SK-N-SH treated with all-trans-retinoic acid at 6 μM for 48 hours (cell line): ENCODE data around the gene TMEM14A.

Experiments
- ATAC-seq: fragments of 200-7000 bp; cut with Tn5 transposase; 3 replicates; pipeline ENCODE4 v1.9.1; 2020; ENCODE audit warnings: mild to moderate bottlenecking, moderate library complexity
- ARNTL ChIP-seq: fragments of 450-650 bp; formaldehyde crosslinking; IDR thresholded peaks from 2 replicates; pipeline ENCODE4 v1.5.0; 2020; ENCODE audit warnings: low read depth, mild to moderate bottlenecking, moderate library complexity, borderline replicate concordance
- BACH2 ChIP-seq: fragments of 250-450 bp; sonication (Bioruptor Pico); IDR thresholded peaks from 2 replicates; pipeline ENCODE4 v1.9.0; 2021; ENCODE audit warnings: mild to moderate bottlenecking, borderline replicate concordance
- CREB5 ChIP-seq: fragments of 250-450 bp; sonication (Bioruptor Pico); IDR thresholded peaks from 2 replicates; pipeline ENCODE4 v1.5.1; 2020; ENCODE audit warnings: low read depth, mild to moderate bottlenecking, moderate library complexity
- CSDC2 ChIP-seq: fragments of 250-450 bp; sonication (Bioruptor Pico); IDR thresholded peaks from 2 replicates; pipeline ENCODE4 v1.5.0; 2020; ENCODE audit warnings: mild to moderate bottlenecking, moderate library complexity
- CSRNP3 ChIP-seq: fragments of 250-450 bp; sonication (Bioruptor Pico); IDR thresholded peaks from 2 replicates; pipeline ENCODE4 v1.5.1; 2021; ENCODE audit warnings: mild to moderate bottlenecking, moderate library complexity
- ESRRG ChIP-seq: fragments of 250-450 bp; sonication (Bioruptor Pico); IDR thresholded peaks from 2 replicates; pipeline ENCODE4 v1.6.1; 2021; ENCODE audit warnings: mild to moderate bottlenecking
- GLIS3 ChIP-seq: fragments of 250-450 bp; sonication (Bioruptor Pico); IDR thresholded peaks from 2 replicates; pipeline ENCODE4 v1.5.0; 2020; ENCODE audit warnings: mild to moderate bottlenecking, moderate library complexity
- ISL1 ChIP-seq: fragments of 250-450 bp; sonication (Bioruptor Pico); IDR thresholded peaks from 2 replicates; pipeline ENCODE4 v2.1.2; 2022; ENCODE audit warnings: mild to moderate bottlenecking, moderate library complexity
- OSR1 ChIP-seq: fragments of 250-450 bp; sonication (Bioruptor Pico); IDR thresholded peaks from 2 replicates; pipeline ENCODE4 v1.8.0; 2022; ENCODE audit warnings: moderate library complexity, mild to moderate bottlenecking, inconsistent platforms
- PATZ1 ChIP-seq: fragments of 250-450 bp; sonication (Bioruptor Pico); IDR thresholded peaks from 2 replicates; pipeline ENCODE4 v1.8.0; 2020; ENCODE audit warnings: mild to moderate bottlenecking, moderate library complexity, borderline replicate concordance
- POU6F1 ChIP-seq: fragments of 250-450 bp; sonication (Bioruptor Pico); IDR thresholded peaks from 2 replicates; pipeline ENCODE4 v1.8.0; 2021; ENCODE audit warnings: low read depth, mild to moderate bottlenecking, moderate library complexity, borderline replicate concordance
- PPARA ChIP-seq: fragments of 250-450 bp; sonication (Bioruptor Pico); IDR thresholded peaks from 2 replicates; pipeline ENCODE4 v1.5.0; 2020; ENCODE audit warnings: mild to moderate bottlenecking, borderline replicate concordance
- RARB ChIP-seq: fragments of 250-450 bp; sonication (Bioruptor Pico); IDR thresholded peaks from 2 replicates; pipeline ENCODE4 v1.8.0; 2021; ENCODE audit warnings: mild to moderate bottlenecking, moderate library complexity
- SNAI2 ChIP-seq: fragments of 250-450 bp; sonication (Bioruptor Pico); IDR thresholded peaks from 2 replicates; pipeline ENCODE4 v1.5.0; 2020; ENCODE audit warnings: mild to moderate bottlenecking, moderate library complexity
- TCF4 ChIP-seq: fragments of 250-450 bp; sonication (Bioruptor Pico); IDR thresholded peaks from 2 replicates; pipeline ENCODE4 v1.8.0; 2021; ENCODE audit warnings: mild to moderate bottlenecking, moderate library complexity, borderline replicate concordance
- TOX ChIP-seq: fragments of 250-450 bp; sonication (Bioruptor Pico); IDR thresholded peaks from 2 replicates; pipeline ENCODE4 v1.8.0; 2021; ENCODE audit warnings: mild to moderate bottlenecking, moderate library complexity, borderline replicate concordance
- TSHZ2 ChIP-seq: fragments of 250-450 bp; sonication (Bioruptor Pico); IDR thresholded peaks from 2 replicates; pipeline ENCODE4 v1.5.0; 2020; ENCODE audit warnings: mild to moderate bottlenecking, moderate library complexity
- ZC3H10 ChIP-seq: fragments of 250-450 bp; sonication (Bioruptor Pico); IDR thresholded peaks from 2 replicates; pipeline ENCODE4 v1.5.1; 2021; ENCODE audit warnings: mild to moderate bottlenecking, moderate library complexity
- ZFP3 ChIP-seq: fragments of 250-450 bp; sonication (Bioruptor Pico); IDR thresholded peaks from 2 replicates; pipeline ENCODE4 v1.5.0; 2020; ENCODE audit warnings: mild to moderate bottlenecking, moderate library complexity
- ZFP30 ChIP-seq: fragments of 450-650 bp; formaldehyde crosslinking; IDR thresholded peaks from 2 replicates; pipeline ENCODE4 v1.5.0; 2022; ENCODE audit warnings: mild to moderate bottlenecking, moderate library complexity
- ZNF565 ChIP-seq: fragments of 450-650 bp; formaldehyde crosslinking; conservative IDR thresholded peaks from 2 replicates; pipeline ENCODE4 v1.5.0; 2020; ENCODE audit warnings: low read depth, mild to moderate bottlenecking, moderate library complexity
- ZNF70 ChIP-seq: fragments of 450-650 bp; formaldehyde crosslinking; IDR thresholded peaks from 2 replicates; pipeline ENCODE4 v1.5.0; 2020; ENCODE audit warnings: mild to moderate bottlenecking, moderate library complexity

TMEM14A gene

GRCh38 chr6:52694404-52694803 lies 23.5 kb downstream of the TMEM14A start:
- ATAC-seq: no peak
- no peak for TF ChIP-seq PPARA
- no peak for TF ChIP-seq ISL1 (CRISPR knock-in tag)
- TF ChIP-seq ZFP30 (CRISPR knock-in tag): no peak
- TF ChIP-seq TSHZ2 (CRISPR knock-in tag): no peak
- TF ChIP-seq RARB: no peak
- TF ChIP-seq TCF4: no peak
- TF ChIP-seq, all 23 proteins: peak for 0

GRCh38 chr6:52696418-52696817 lies 25.5 kb downstream of the TMEM14A start:
- ATAC-seq: no peak
- no peak for TF ChIP-seq ZC3H10 (CRISPR knock-in tag)
- no peak for TF ChIP-seq OSR1 (CRISPR knock-in tag)
- TF ChIP-seq ZNF70 (CRISPR knock-in tag): no peak
- no peak for TF ChIP-seq PPARA
- TF ChIP-seq CSRNP3 (CRISPR knock-in tag): no peak
- TF ChIP-seq RARB: no peak
- TF ChIP-seq PATZ1 (CRISPR knock-in tag): no peak
- TF ChIP-seq SNAI2 (CRISPR knock-in tag): no peak
- TF ChIP-seq CREB5 (CRISPR knock-in tag): no peak
- TF ChIP-seq BACH2 (CRISPR knock-in tag): no peak

- TF ChIP-seq BACH2 (CRISPR knock-in tag) (no peak), ZFP30 (CRISPR knock-in tag) (no peak), ESRRG (CRISPR knock-in tag) (no peak), SNAI2 (CRISPR knock-in tag) (no peak)
- ATAC-seq: peak; percentile 32; the same call in 1 of the 3 replicates
Measured at GRCh38 chr6:52697903-52698302, 27.0 kb downstream of the TMEM14A start.

- no peak for ATAC-seq
- no peak for TF ChIP-seq TSHZ2 (CRISPR knock-in tag)
- no peak for TF ChIP-seq ZFP30 (CRISPR knock-in tag)
- TF ChIP-seq GLIS3: no peak
- no peak for TF ChIP-seq RARB
- no peak for TF ChIP-seq ARNTL
- no peak for TF ChIP-seq ZNF565 (CRISPR knock-in tag)
- TF ChIP-seq POU6F1 (CRISPR knock-in tag): no peak
- no peak for TF ChIP-seq ZC3H10 (CRISPR knock-in tag)
- no peak for TF ChIP-seq TOX (CRISPR knock-in tag)
- TF ChIP-seq OSR1 (CRISPR knock-in tag): no peak
- TF ChIP-seq CSDC2 (CRISPR knock-in tag): no peak
- no peak for TF ChIP-seq CSRNP3 (CRISPR knock-in tag)
- TF ChIP-seq ZFP3 (CRISPR knock-in tag): no peak
- no peak for TF ChIP-seq BACH2 (CRISPR knock-in tag)
Measured at GRCh38 chr6:52704060-52704459, 33.1 kb downstream of the TMEM14A start.
